ENCODE data around the gene TOR3A. TPM values are rescaled to one million over a fixed set of nuclear protein-coding genes. Genes with fewer than 3 reads are reported as not detected.

Gene TOR3A
- total RNA-seq, 2 experiments from 2014 or later, result 52.4 to 56.1 TPM

- Mint-ChIP-seq H3K27me3 (no peaks in the 10 kb centered on the region), H3K36me3 (peaks cover 2% of the 10 kb centered on the region), H3K27ac (no peak overlapping the region), H3K9me3 (ENCODE audit: low read depth) (no peaks in the 10 kb centered on the region), H3K4me3 (no peak overlapping the region), H3K4me1 (no peaks in the 10 kb centered on the region)
- ATAC-seq, result no peak
- CTCF ChIA-PET, result interaction anchor here (0.9 to 2.2 kb wide), 5 partner anchors 10 to 50 kb away, joined by 3 to 9 read pairs (median 4); no protein-coding TSS in a partner anchor
- DNase-seq, result no peak
These were observed 22.9 kb downstream of the TOR3A start for GRCh38 chr1:179104611-179105250.

GRCh38 chr1:179105393-179105792 is 23.5 kb downstream of the TOR3A start:
- Mint-ChIP-seq H3K36me3 (peaks cover 2% of the 10 kb centered on the region), H3K27me3 (no peaks in the 10 kb centered on the region), H3K27ac (no peak overlapping the region), H3K4me1 (no peaks in the 10 kb centered on the region), H3K9me3 (ENCODE audit: low read depth) (no peaks in the 10 kb centered on the region), H3K4me3 (no peak overlapping the region)
- CTCF ChIA-PET, result interaction anchor here (0.9 to 2.2 kb wide), 5 partner anchors 11 to 51 kb away, joined by 3 to 9 read pairs (median 4); no protein-coding TSS in a partner anchor
- ATAC-seq (no peak), DNase-seq (no peak)

DNA sequence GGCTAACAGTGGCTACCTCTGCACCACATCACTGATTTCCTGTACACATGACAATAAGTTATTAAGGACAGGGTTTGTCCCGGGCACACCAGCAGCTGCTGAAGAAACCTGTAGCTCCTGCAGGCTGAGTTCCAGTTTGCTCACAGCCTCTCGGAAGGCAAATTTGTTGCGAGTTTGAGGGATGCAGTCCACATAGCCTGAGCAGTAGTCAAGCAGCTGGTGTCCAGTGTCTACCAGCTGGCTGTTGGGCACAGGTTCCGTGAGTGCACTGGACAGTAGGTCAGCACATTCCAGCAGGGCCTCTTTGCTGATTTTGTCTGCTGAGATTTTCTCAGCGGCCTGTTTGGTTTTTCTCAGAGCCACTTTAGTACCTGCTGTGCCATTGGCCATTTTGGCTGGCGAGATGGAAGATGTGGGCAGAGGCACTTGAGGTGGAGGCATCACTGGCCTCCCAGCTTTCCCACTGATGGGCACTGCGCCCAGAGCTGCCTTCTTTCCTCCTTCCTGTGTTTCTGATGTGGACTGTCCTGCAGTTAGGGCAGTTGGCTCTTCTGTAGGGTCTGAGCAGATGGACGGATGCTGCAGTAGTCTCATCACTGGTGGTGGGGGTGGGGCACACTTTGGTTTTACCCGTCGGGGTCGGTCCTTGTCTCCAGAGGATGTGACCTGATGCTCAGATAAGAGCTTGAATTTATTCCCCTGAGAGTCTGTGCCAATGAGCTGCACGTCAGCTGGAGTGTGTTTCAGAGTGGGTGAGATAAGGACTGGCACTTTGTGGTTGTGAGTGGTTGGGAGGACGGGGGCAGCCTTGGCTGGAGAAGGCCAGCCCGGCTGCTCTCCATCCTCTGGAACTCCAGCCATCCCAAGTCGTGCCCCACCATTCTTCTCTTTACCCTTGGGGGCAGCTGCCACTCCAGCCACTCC is 26.1 kb downstream of the TOR3A start:
- CTCF ChIA-PET, result interaction anchor here (0.8 to 1.2 kb wide), 2 partner anchors 13 to 184 kb away, joined by 4 to 5 read pairs; no protein-coding TSS in a partner anchor
- Mint-ChIP-seq H3K9me3 (ENCODE audit: low read depth) (no peaks in the 10 kb centered on the region), H3K27ac (no peak overlapping the region), H3K27me3 (no peaks in the 10 kb centered on the region), H3K4me3 (no peak overlapping the region), H3K4me1 (no peaks in the 10 kb centered on the region), H3K36me3 (peaks cover 2% of the 10 kb centered on the region)
- no peak for DNase-seq
- ATAC-seq, result no peak

DNA sequence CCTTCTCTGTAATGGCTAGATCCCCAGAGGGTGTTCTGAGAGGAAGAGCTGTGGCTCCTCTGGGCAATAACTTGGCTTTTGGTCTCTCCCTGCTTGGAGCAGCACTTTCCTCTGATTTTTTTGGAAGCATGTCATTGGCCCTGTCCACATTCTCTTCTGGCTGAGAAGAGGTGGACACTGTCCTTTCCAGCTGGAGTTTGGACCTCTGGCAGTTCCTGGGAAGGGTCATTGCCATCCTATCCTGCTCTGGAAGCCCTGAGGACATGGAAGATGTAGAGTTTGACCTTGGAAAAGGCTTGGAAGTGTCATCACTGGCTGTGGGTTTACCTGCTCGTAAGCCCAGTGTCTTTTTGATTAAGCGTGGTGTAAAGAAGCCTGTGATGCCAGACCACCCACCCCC is 26.8 kb downstream of the TOR3A start:
- CTCF ChIA-PET, result interaction anchor here (0.8 to 1.2 kb wide), 2 partner anchors 13 to 183 kb away, joined by 4 to 5 read pairs; no protein-coding TSS in a partner anchor
- no peaks in the 10 kb centered on the region for H3K4me1 Mint-ChIP-seq
- no peaks in the 10 kb centered on the region for H3K27me3 Mint-ChIP-seq
- peaks cover 2% of the 10 kb centered on the region for H3K36me3 Mint-ChIP-seq
- DNase-seq (no peak), ATAC-seq (no peak)
- no peaks in the 10 kb centered on the region for H3K9me3 Mint-ChIP-seq (ENCODE audit: low read depth)
- no peak overlapping the region for H3K27ac Mint-ChIP-seq
- no peak overlapping the region for H3K4me3 Mint-ChIP-seq

DNA sequence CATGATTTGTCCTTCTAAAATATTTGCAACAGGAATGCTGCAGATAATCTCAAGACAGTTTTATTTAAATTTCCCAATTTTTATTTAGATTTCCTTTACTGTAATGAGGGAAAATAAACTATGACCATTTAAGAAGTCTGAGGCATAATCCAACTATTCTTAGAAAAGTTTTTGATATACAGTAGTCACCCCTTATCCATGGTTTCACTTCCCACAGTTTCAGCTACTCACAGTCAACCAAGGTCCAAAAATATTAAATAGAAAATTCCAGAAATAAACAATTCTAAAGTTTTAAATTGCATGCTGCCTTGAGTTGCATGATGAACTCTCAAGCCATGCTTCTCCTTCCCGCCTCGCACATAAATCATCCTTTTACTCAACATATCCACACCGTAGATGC is 33.3 kb downstream of the TOR3A start:
- DNase-seq (no peak), ATAC-seq (no peak)
- Mint-ChIP-seq H3K4me1 (no peaks in the 10 kb centered on the region), H3K36me3 (peaks cover 3% of the 10 kb centered on the region), H3K9me3 (ENCODE audit: low read depth) (no peaks in the 10 kb centered on the region), H3K4me3 (no peak overlapping the region), H3K27ac (no peak overlapping the region), H3K27me3 (no peaks in the 10 kb centered on the region)
- CTCF ChIA-PET, result no interaction called here

DNA sequence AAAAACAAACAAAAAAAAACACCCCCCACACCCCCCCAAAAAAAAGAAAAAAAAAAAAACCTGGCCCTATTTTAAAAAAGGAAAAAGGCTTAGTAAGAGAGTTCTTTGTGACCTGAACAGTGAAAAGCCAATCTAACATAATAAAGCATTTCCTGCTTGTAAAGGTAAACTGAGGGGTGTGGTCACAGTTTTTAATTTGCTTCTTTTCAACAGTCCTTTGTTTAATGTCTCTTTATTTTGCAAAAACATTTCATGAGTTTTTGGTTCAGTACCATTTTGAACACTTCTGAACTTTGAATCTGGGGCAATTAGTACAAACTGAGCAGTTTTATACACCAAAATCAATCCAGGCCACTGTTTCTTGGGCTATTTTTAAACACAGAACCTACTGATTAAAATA is 37.6 kb downstream of the TOR3A start:
- Mint-ChIP-seq H3K4me3 (no peak overlapping the region), H3K27me3 (no peaks in the 10 kb centered on the region), H3K27ac (no peak overlapping the region), H3K4me1 (no peaks in the 10 kb centered on the region), H3K36me3 (peaks cover 3% of the 10 kb centered on the region), H3K9me3 (ENCODE audit: low read depth) (no peaks in the 10 kb centered on the region)
- no peak for DNase-seq
- no peak for ATAC-seq
- CTCF ChIA-PET, result interaction anchor here (0.7 to 2.0 kb wide), 4 partner anchors 14 to 587 kb away, joined by 3 to 9 read pairs (median 4); no protein-coding TSS in a partner anchor

DNA sequence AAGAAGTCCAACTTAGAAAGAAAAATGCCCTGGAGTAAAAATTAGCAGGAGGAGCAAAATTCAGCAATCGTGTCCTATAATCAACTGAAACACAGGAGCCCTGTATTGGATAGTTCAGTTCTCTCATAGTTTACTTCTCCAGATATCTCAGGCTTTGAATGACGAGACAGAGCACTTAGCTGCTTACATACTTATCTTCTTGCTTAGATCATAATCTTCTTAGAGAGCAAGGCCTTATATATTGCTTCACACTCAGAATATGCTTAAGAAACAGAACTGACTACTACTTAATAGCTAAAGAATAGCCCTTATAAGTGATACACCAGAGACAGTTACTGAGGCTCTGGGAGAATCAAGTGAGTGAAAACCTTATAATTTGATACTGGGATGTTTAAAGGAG is 38.9 kb downstream of the TOR3A start:
- Mint-ChIP-seq H3K4me3 (no peak overlapping the region), H3K4me1 (no peaks in the 10 kb centered on the region), H3K27me3 (no peaks in the 10 kb centered on the region), H3K36me3 (peaks cover 3% of the 10 kb centered on the region), H3K9me3 (ENCODE audit: low read depth) (no peaks in the 10 kb centered on the region), H3K27ac (no peak overlapping the region)
- DNase-seq, result no peak
- ATAC-seq, result no peak
- CTCF ChIA-PET, result interaction anchor here (0.7 to 2.7 kb wide), 20 partner anchors 9 to 250 kb away, joined by 3 to 31 read pairs (median 4); partner anchors contain the start of genes AXDND1 and SOAT1

DNA sequence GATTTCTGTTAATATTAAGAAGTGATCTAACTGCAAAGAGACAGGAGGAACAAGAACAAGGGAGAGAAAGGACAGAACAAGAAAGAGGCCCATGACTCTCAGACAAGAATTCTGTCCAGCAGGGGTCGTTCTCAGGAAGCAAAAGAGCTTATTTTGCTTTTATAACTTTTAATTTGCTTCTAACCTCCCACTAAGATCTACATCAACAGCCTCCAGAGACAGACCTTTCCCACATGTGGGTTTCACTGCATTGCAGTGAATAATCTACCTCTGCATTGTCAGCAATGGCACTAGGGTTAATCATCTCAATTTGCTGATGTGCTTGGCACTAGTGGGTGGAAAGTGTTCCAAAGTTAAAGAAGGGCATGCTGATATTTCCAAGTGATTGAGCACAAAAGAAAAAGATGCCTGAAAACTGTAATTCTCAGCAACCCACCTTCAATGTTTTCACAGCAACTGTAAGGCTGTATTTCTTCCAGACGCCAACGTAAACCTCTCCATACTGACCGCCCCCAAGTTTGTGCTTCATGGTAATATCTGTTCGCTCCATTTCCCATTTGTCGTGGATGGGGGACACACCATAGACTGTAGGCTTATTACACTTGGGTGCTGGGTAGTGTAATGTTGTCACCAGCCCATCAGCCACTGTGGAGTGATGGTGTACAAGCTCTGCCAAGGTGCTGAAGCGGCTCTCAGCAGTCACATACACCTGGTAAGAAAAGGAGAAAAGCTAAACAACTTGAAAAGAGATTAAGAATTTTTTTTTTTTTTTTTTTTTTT is 39.5 kb downstream of the TOR3A start:
- CTCF ChIA-PET, result interaction anchor here (0.6 to 2.7 kb wide), 24 partner anchors 9 to 250 kb away, joined by 3 to 31 read pairs (median 4); partner anchors contain the start of genes AXDND1 and SOAT1
- H3K4me1 Mint-ChIP-seq, result no peaks in the 10 kb centered on the region
- H3K9me3 Mint-ChIP-seq (ENCODE audit: low read depth), result no peaks in the 10 kb centered on the region
- DNase-seq (peak; percentile 54), ATAC-seq (no peak)
- peaks cover 3% of the 10 kb centered on the region for H3K36me3 Mint-ChIP-seq
- no peak overlapping the region for H3K27ac Mint-ChIP-seq
- H3K4me3 Mint-ChIP-seq, result no peak overlapping the region
- no peaks in the 10 kb centered on the region for H3K27me3 Mint-ChIP-seq

GRCh38 chr1:179124873-179125272 is 43.0 kb downstream of the TOR3A start:
- Mint-ChIP-seq H3K27ac (no peak overlapping the region), H3K4me3 (no peak overlapping the region), H3K4me1 (peaks cover 11% of the 10 kb centered on the region), H3K27me3 (no peaks in the 10 kb centered on the region), H3K36me3 (peaks cover 3% of the 10 kb centered on the region), H3K9me3 (ENCODE audit: low read depth) (no peaks in the 10 kb centered on the region)
- CTCF ChIA-PET, result no interaction called here
- ATAC-seq, result no peak
- DNase-seq, result no peak

- H3K27ac Mint-ChIP-seq, result no peak overlapping the region
- H3K4me1 Mint-ChIP-seq, result peaks cover 19% of the 10 kb centered on the region
- no peaks in the 10 kb centered on the region for H3K27me3 Mint-ChIP-seq
- H3K4me3 Mint-ChIP-seq, result no peak overlapping the region
- ATAC-seq (no peak), DNase-seq (no peak)
- CTCF ChIA-PET, result interaction anchor here (1.2 to 1.3 kb wide), 2 partner anchors 9 to 23 kb away, joined by 3 read pairs; no protein-coding TSS in a partner anchor
- H3K36me3 Mint-ChIP-seq, result peaks cover 9% of the 10 kb centered on the region
- H3K9me3 Mint-ChIP-seq (ENCODE audit: low read depth), result no peaks in the 10 kb centered on the region
These were observed 44.6 kb downstream of the TOR3A start for GRCh38 chr1:179126338-179127060.

GRCh38 chr1:179127163-179127895 is 45.5 kb downstream of the TOR3A start:
- no peaks in the 10 kb centered on the region for H3K9me3 Mint-ChIP-seq (ENCODE audit: low read depth)
- no peaks in the 10 kb centered on the region for H3K27me3 Mint-ChIP-seq
- no peak for DNase-seq
- H3K27ac Mint-ChIP-seq, result no peak overlapping the region
- H3K36me3 Mint-ChIP-seq, result peaks cover 9% of the 10 kb centered on the region
- no peak for ATAC-seq
- H3K4me1 Mint-ChIP-seq, result peaks cover 19% of the 10 kb centered on the region
- CTCF ChIA-PET, result interaction anchor here (1.2 to 1.3 kb wide), 2 partner anchors 10 to 22 kb away, joined by 3 read pairs; no protein-coding TSS in a partner anchor
- H3K4me3 Mint-ChIP-seq, result no peak overlapping the region

GRCh38 chr1:179128520-179128919 is 46.6 kb downstream of the TOR3A start:
- H3K4me1 Mint-ChIP-seq, result peaks cover 19% of the 10 kb centered on the region
- no peaks in the 10 kb centered on the region for H3K27me3 Mint-ChIP-seq
- no peak for ATAC-seq
- peaks cover 9% of the 10 kb centered on the region for H3K36me3 Mint-ChIP-seq
- H3K27ac Mint-ChIP-seq, result no peak overlapping the region
- no peak overlapping the region for H3K4me3 Mint-ChIP-seq
- CTCF ChIA-PET, result interaction anchor here (0.8 to 1.8 kb wide), 2 partner anchors 240 to 757 kb away, joined by 3 to 5 read pairs; no protein-coding TSS in a partner anchor
- no peak for DNase-seq
- no peaks in the 10 kb centered on the region for H3K9me3 Mint-ChIP-seq (ENCODE audit: low read depth)
